ENCODE results near the gene EPB41L2.
"Not testable (repeated sequence)": the region's sequence is repeated elsewhere in the genome, so short reads cannot be mapped to it uniquely, and the experiment has no call there.

Gene EPB41L2

GRCh38 chr6:131063028-131063763, at the start of gene EPB41L2:
TSS of gene EPB41L2 (minus strand) at chr6:131063245. CDS start at chr6:130956485, 106,760 bp downstream.
- peak; percentile 95 for DNase-seq

DNA sequence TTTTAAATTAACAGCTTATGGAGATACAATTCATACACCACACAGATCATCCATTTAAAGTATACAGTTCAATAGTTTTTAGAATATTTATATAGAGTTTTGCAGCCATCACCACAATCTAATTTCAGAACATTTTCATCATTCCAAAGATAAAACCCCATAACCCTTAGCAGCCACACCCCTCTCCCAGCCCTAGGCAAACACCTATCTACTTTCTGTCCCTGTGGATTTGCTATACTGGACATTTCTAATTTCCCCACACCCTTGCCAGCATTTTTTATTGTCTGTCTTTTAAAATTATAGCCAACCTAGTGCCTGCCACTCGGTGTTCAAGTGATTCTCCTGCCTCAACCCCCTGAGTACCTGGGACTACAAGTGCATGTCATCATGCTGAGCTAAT, 49.2 kb upstream of the EPB41L2 start:
- DNase-seq, result no peak

DNA sequence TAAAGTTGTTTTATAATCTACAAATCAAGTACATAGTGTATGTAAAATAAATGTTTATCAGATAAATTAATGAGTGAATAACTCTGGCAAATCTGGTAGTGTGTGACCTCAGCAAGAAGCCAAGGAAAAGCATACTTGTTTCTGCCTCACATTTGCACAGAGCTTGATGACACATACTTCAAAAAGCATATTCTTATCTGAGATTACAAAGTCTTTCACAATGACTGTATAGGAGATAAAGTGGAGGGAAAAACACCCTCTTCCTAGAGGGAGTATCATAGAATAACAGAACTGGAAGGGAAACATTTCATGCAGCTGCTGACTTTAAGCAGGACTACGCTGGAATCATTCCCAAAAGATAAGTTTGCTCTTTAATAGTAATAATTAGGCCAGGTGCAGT, 44.1 kb upstream of the EPB41L2 start:
- DNase-seq, result no peak

- DNase-seq, result no peak
These were observed 40.9 kb upstream of the EPB41L2 start for GRCh38 chr6:131103901-131104300.

DNA sequence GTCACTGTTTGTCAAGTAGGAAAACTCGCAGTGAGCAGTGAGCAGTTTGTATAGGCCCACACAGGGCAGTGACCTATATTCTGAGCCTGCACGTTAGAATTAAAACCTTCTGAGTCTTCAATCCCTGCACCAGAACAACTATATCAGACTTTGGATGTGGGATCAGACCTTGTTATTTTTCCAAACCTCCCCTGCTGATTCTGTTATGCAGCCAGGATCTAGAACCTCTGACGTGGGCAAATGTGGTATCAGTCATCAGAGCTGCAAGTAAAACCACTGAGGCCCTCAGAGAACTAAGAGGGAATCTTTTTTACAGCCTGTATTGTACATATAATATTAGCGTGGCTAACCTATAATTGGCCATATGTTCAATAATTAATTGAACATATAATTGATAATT, 40.3 kb upstream of the EPB41L2 start:
- no peak for DNase-seq

GRCh38 chr6:131101911-131102680, 39.1 kb upstream of the EPB41L2 start:
- DNase-seq, result no peak

DNA sequence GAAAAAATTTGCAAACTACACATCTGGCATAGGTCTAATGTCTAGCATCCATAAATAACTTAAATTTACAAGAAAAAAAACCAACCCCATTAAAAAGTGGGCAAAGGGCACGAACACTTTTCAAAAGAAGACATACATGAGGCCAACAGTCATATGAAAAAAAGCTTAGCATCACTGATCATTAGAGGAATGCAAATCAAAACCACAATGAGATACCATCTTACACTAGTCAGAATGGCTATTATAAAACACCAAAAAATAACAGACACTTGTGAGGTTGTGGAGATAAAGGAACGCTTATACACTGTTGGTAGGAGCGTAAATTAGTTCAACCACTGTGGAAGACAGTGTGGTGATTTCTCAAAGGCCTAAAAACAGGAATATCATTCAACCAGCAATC, 33.7 kb upstream of the EPB41L2 start:
- no peak for DNase-seq

GRCh38 chr6:131093334-131093733, 30.3 kb upstream of the EPB41L2 start:
- no peak for DNase-seq

DNA sequence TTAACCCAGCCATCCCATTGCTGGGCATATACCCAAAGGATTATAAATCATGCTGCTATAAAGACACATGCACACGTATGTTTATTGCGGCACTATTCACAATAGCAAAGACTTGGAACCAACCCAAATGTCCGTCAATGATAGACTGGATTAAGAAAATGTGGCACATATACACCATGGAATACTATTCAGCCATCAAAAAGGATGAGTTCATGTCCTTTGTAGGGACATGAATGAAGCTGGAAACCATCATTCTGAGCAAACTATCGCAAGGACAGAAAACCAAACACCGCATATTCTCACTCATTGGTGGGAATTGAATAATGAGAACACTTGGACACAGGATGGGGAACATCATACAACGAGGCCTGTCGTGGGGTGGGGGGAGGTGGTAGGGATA, 28.9 kb upstream of the EPB41L2 start:
- not testable (repeated sequence) for DNase-seq

GRCh38 chr6:131090339-131090738, 27.3 kb upstream of the EPB41L2 start:
- not testable (repeated sequence) for DNase-seq

GRCh38 chr6:131084982-131085381, 21.9 kb upstream of the EPB41L2 start:
- no peak for DNase-seq

- no peak for DNase-seq
These were observed 20.6 kb upstream of the EPB41L2 start for GRCh38 chr6:131083687-131084086.

- DNase-seq, result no peak
These were observed 19.3 kb upstream of the EPB41L2 start for GRCh38 chr6:131082335-131082734.

GRCh38 chr6:131080084-131080483, 17.0 kb upstream of the EPB41L2 start:
- DNase-seq, result no peak

GRCh38 chr6:131073577-131073976, 10.5 kb upstream of the EPB41L2 start:
- DNase-seq, result no peak

GRCh38 chr6:131070061-131070460, 7.0 kb upstream of the EPB41L2 start:
- DNase-seq, result no peak

DNA sequence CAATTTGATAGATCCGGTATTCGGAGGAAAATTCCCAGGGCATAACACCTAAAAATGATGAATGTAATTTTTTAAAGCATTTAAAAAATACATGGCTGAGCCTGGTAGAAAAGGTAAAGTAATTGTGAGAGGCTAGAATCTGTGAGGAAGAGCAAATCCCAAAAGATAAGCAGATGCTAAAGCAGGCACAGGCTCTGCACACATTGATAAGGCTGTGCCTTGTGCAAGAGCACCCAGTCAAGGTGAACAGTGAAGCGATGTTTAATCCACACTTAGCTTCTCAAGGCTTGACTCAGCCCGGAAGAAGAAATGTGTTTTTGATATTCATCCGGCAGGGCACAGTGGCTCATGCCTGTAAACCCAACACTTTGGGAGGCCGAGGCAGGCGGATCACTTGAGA, 5.1 kb upstream of the EPB41L2 start:
- DNase-seq, result no peak

DNA sequence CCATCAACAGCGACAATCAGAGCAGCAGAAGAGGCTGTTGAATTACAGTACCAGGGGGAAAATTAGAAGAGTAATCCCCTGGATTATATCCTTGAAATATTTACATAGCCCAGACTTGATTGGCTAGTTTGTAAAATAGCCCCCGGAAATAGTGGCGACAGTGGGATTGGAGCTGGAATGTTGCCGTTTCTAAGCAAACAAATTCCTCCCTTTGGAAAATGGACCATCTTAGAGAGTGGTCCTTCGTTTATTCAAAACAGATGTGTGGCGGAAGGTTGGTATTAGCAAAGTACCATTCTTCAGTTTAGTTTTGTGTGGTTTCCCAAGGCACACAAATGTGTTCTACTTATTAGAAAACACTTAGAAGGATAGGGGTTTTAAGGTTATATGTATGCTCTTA, 4.5 kb upstream of the EPB41L2 start:
- no peak for DNase-seq

DNA sequence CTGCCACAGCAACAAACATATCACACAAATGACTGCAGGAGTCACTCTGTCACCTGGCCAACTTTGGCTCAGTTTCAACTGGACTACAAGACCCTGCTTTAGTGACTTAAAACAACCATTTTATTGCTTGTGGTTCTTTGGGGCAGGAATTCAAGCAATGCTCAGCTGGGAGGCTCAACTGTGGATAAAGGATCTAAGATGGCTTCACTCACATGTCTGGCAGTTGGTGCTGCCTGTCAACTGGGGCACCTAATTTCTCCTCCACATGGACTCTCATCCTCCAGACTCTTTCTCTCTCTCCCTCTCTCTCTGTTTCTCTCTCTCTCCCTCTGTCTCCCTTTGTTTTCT, 2.8 kb upstream of the EPB41L2 start:
- no peak for DNase-seq

GRCh38 chr6:131065112-131065823, 2.2 kb upstream of the EPB41L2 start:
- DNase-seq, result no peak

- DNase-seq, result no peak
These were observed 773 bp upstream of the EPB41L2 start for GRCh38 chr6:131063764-131064272.

GRCh38 chr6:131062241-131063027, 611 bp downstream of the EPB41L2 start:
- peak; percentile 74 for DNase-seq

GRCh38 chr6:131061751-131062119, 1.3 kb downstream of the EPB41L2 start:
- DNase-seq, result no peak

Data from eye (tissue), 1 donor.